GM12892 (cell line): ENCODE results near the gene TDRD6.

Experiments
- POLR2A ChIP-seq: IDR thresholded peaks from 2 replicates; pipeline ENCODE4 v1.6.1; 2011; ENCODE audit warnings: low read depth, low read length, control low read depth
- POLR2AphosphoS5 ChIP-seq: IDR thresholded peaks from 2 replicates; pipeline ENCODE4 v1.6.1; 2011; ENCODE audit warnings: low read depth, low read length, control low read depth

- TF ChIP-seq POLR2AphosphoS5 (no peak), POLR2A (no peak)
Measured at GRCh38 chr6:46676604-46677313, 10.9 kb upstream of the TDRD6 start.
